Endothelial cell of umbilical vein (primary cell): ENCODE measurements around the gene GRPEL1.

Source experiments
- EZH2 ChIP-seq: IDR thresholded peaks from 2 replicates; pipeline ENCODE4 v1.6.1; 2012; ENCODE audit warnings: borderline replicate concordance, low read depth, mild to moderate bottlenecking, moderate library complexity, low read length, inconsistent platforms; ENCODE audit not compliant: severe bottlenecking
- POLR2AphosphoS5 ChIP-seq: IDR thresholded peaks from 2 replicates; pipeline ENCODE4 v1.6.1; 2012; ENCODE audit warnings: low read depth, mild to moderate bottlenecking, control low read depth, low read length, moderate library complexity; ENCODE audit not compliant: insufficient read depth

GRCh38 chr4:7060346-7061150 lies 7.3 kb downstream of the GRPEL1 start:
- TF ChIP-seq POLR2AphosphoS5 (no peak), EZH2 (no peak)
